Mucosa of descending colon (tissue), 3 donors: Measurements from ENCODE around the gene HAUS6. TPM values are rescaled to one million over a fixed set of nuclear protein-coding genes. Genes with fewer than 3 reads are reported as not detected.
"Not testable (repeated sequence)": the region's sequence is repeated elsewhere in the genome, so short reads cannot be mapped to it uniquely, and the experiment has no call there.

Source experiments
- ATAC-seq: fragments of 200-7000 bp; cut with Tn5 transposase; one replicate; pipeline ENCODE4 v1.9.1; 2020; ENCODE audit warnings: mild to moderate bottlenecking, moderate library complexity
- DNase-seq, 3 donors: peaks; one replicate each; pipeline ENCODE4 v3.0.0-alpha.2; 2020
- H3K36me3 ChIP-seq: fragments of 200-600 bp; one replicate; pipeline ENCODE4 v1.8.0; 2021; ENCODE audit warnings: low read depth, mild to moderate bottlenecking
- H3K4me1 ChIP-seq: fragments of 200-600 bp; one replicate; pipeline ENCODE4 v1.8.0; 2021; ENCODE audit warnings: low read depth, mild to moderate bottlenecking
- H3K4me3 ChIP-seq: fragments of 200-600 bp; one replicate; pipeline ENCODE4 v1.8.0; 2021; ENCODE audit warnings: mild to moderate bottlenecking
- H3K9me3 ChIP-seq: fragments of 200-600 bp; one replicate; pipeline ENCODE4 v1.8.0; 2021; ENCODE audit warnings: mild to moderate bottlenecking
- CTCF ChIP-seq: fragments of 200-600 bp; IDR thresholded peaks from one replicate; pipeline ENCODE4 v1.8.0; 2022; ENCODE audit warnings: antibody characterized with exemption, mild to moderate bottlenecking
- intact Hi-C, 2 donors: fragments of 100-400 bp; cut with DNase I in 1 of 2; cut with micrococcal nuclease in 1 of 2; formaldehyde crosslinking; loops; one replicate each; pipeline versions ENCODE4 v1.11.0 to v1.11.1; 2022; cut with DNase I, micrococcal nuclease
- total RNA-seq, 3 donors: library from RNA; stranded (reverse); fragmentation: NEBNext Ultra II Directional in 2 of 3; extraction: Animal tissue kit (Norgen Biotek cat#: 25700) in 2 of 3; gene quantifications; one replicate each; pipeline versions ENCODE4 v1.2.1 to v1.2.4, GENCODE V29; 2021 to 2023
- donor health status: DM: no; HTN: no; CAD: no; lungs with moderate emphysema.
- donor health status: DM: no; HTN: no; CAD: no.
- donor health status: DM: no; HTN: yes; CAD: no.

The HAUS6 gene
- total RNA-seq, 3 donors from 2014 or later: 4.8 to 9.6 (median 8.8) TPM

GRCh38 chr9:19102181-19102630, 498 bp downstream of the HAUS6 start:
- ATAC-seq: peak; percentile 52
- Histone ChIP-seq H3K4me3 (peak overlapping the region; percentile 75), H3K36me3 (no peaks in the 10 kb centered on the region), H3K9me3 (no peaks in the 10 kb centered on the region), H3K4me1 (peaks cover 8% of the 10 kb centered on the region)
- DNase-seq: peak in 2 of 3 donors; percentile 40 to 72
- intact Hi-C loops: loop anchor here in 1 of 2 donors (5.0 kb wide), 1 partner anchor 355 kb away; no protein-coding TSS in a partner anchor
- TF ChIP-seq CTCF: no peak

GRCh38 chr9:19101203-19101602, 1.5 kb downstream of the HAUS6 start:
- no peak for ATAC-seq
- Histone ChIP-seq H3K36me3 (no peaks in the 10 kb centered on the region), H3K4me1 (peaks cover 8% of the 10 kb centered on the region), H3K9me3 (no peaks in the 10 kb centered on the region), H3K4me3 (no peak overlapping the region)
- intact Hi-C loops: loop anchor here in 1 of 2 donors (5.0 kb wide), 1 partner anchor 356 kb away; no protein-coding TSS in a partner anchor
- TF ChIP-seq CTCF: no peak
- no peak for DNase-seq

GRCh38 chr9:19097431-19097830, 5.3 kb downstream of the HAUS6 start:
- H3K4me1 ChIP-seq, ATAC-seq, H3K9me3 ChIP-seq, H3K4me3 ChIP-seq, DNase-seq, H3K36me3 ChIP-seq, intact Hi-C loops: not testable (repeated sequence)

GRCh38 chr9:19087106-19088000, 15.4 kb downstream of the HAUS6 start:
- Histone ChIP-seq H3K4me3 (no peak overlapping the region), H3K9me3 (no peaks in the 10 kb centered on the region), H3K36me3 (no peaks in the 10 kb centered on the region), H3K4me1 (no peaks in the 10 kb centered on the region)
- intact Hi-C loops: no loop called here
- ATAC-seq (no peak), DNase-seq (no peak)
- no peak for TF ChIP-seq CTCF

- ATAC-seq (peak; percentile 46), DNase-seq (no peak)
- H3K4me3 ChIP-seq: no peak overlapping the region
- no peaks in the 10 kb centered on the region for H3K4me1 ChIP-seq
- no peaks in the 10 kb centered on the region for H3K9me3 ChIP-seq
- H3K36me3 ChIP-seq: no peaks in the 10 kb centered on the region
- intact Hi-C loops: no loop called here
- TF ChIP-seq CTCF: no peak
These were observed 17.4 kb downstream of the HAUS6 start for GRCh38 chr9:19085295-19085694.

GRCh38 chr9:19074836-19075235, 27.9 kb downstream of the HAUS6 start:
- no peak overlapping the region for H3K4me3 ChIP-seq
- no peaks in the 10 kb centered on the region for H3K4me1 ChIP-seq
- no peak for ATAC-seq
- no peak for TF ChIP-seq CTCF
- H3K9me3 ChIP-seq: no peaks in the 10 kb centered on the region
- peaks cover 4% of the 10 kb centered on the region for H3K36me3 ChIP-seq
- intact Hi-C loops: no loop called here
- DNase-seq: no peak
